Thoracic aorta (tissue), 2 donors: Measurements from ENCODE around the gene PPME1. TPM values are rescaled to one million over a fixed set of nuclear protein-coding genes. Genes with fewer than 3 reads are reported as not detected.

ENCODE experiments used
- ATAC-seq: fragments of 150-250 bp; one replicate; pipeline ENCODE4 v1.8.0; 2017; ENCODE audit warnings: low read depth; ENCODE audit not compliant: insufficient number of reproducible peaks, low FRiP score
- DNase-seq: peaks from one replicate; pipeline ENCODE4 v3.0.0-alpha.2; 2020; ENCODE audit warnings: low spot score
- H3K27ac ChIP-seq, 2 donors: fragments of 200-600 bp; sonication (generic); 1 replicate in 1 of 2; 2 replicates in 1 of 2; pipeline ENCODE4 v1.5.1; 2016; ENCODE audit warnings: mild to moderate bottlenecking in 2 of 2, moderate library complexity in 2 of 2
- H3K27me3 ChIP-seq: fragments of 200-600 bp; sonication (generic); replicated peaks from 2 replicates; pipeline ENCODE4 v1.6.0; 2016; ENCODE audit warnings: mild to moderate bottlenecking; ENCODE audit not compliant: insufficient read depth
- H3K36me3 ChIP-seq: fragments of 200-600 bp; sonication (generic); one replicate; pipeline ENCODE4 v1.5.1; 2016
- H3K4me1 ChIP-seq, 2 donors: fragments of 200-600 bp; sonication (generic); 1 replicate in 1 of 2; 2 replicates in 1 of 2; pipeline versions ENCODE4 v1.5.1 to v1.6.0; 2016; ENCODE audit warnings: low read depth in 2 of 2, mild to moderate bottlenecking in 1 of 2; ENCODE audit not compliant: control insufficient read depth in 1 of 2
- H3K4me3 ChIP-seq: fragments of 200-600 bp; sonication (generic); 2 replicates; pipeline ENCODE4 v1.5.1; 2016; ENCODE audit warnings: mild to moderate bottlenecking
- H3K9me3 ChIP-seq: fragments of 200-600 bp; sonication (generic); 2 replicates; pipeline ENCODE4 v1.5.1; 2016
- total RNA-seq, 2 donors: library from RNA; depleted of rRNA; stranded (reverse); fragments of >200 nt; gene quantifications; one replicate each; pipeline versions ENCODE4 v1.1.0 to v1.2.3, GENCODE V29; 2016
- TF ChIP-seq, protein P1 (sequence below): fragments of 200-600 bp; sonication (generic); IDR thresholded peaks from one replicate; pipeline ENCODE4 v1.5.1; 2019; ENCODE audit warnings: antibody characterized with exemption

PPME1 gene
- total RNA-seq, 2 donors from 2014 or later = 31.2 to 37.4 TPM

DNA sequence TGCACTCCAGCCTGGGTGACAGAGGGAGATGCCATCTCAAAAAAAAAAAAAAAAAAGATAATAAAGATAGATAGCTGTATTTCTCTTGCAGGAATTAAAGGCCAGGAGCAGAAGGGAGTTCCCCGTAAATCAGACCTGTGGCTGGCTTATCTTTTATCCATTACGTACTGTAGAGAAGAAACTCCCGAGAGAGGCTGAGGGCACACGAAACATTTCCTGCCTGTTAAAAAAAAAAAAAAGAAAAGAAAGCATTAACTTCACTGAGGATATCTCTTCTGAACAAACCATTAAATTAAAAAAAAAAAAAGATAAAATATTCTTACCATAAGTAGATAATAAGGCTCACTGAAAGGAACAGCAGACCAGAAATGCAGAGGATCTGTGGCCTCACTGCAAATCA is 117.8 kb downstream of the PPME1 start:
- H3K4me1 ChIP-seq = peaks cover 4 to 10% of the 10 kb centered on the region in 2 donors
- no peaks in the 10 kb centered on the region for H3K9me3 ChIP-seq
- no peaks in the 10 kb centered on the region for H3K36me3 ChIP-seq
- no peak overlapping the region for H3K27ac ChIP-seq
- DNase-seq (no peak), ATAC-seq (no peak)
- H3K27me3 ChIP-seq = no peaks in the 10 kb centered on the region
- H3K4me3 ChIP-seq = no peak overlapping the region
- TF ChIP-seq, protein P1, sequence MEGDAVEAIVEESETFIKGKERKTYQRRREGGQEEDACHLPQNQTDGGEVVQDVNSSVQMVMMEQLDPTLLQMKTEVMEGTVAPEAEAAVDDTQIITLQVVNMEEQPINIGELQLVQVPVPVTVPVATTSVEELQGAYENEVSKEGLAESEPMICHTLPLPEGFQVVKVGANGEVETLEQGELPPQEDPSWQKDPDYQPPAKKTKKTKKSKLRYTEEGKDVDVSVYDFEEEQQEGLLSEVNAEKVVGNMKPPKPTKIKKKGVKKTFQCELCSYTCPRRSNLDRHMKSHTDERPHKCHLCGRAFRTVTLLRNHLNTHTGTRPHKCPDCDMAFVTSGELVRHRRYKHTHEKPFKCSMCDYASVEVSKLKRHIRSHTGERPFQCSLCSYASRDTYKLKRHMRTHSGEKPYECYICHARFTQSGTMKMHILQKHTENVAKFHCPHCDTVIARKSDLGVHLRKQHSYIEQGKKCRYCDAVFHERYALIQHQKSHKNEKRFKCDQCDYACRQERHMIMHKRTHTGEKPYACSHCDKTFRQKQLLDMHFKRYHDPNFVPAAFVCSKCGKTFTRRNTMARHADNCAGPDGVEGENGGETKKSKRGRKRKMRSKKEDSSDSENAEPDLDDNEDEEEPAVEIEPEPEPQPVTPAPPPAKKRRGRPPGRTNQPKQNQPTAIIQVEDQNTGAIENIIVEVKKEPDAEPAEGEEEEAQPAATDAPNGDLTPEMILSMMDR = no peak

- Histone ChIP-seq H3K9me3 (no peaks in the 10 kb centered on the region), H3K27ac (no peak overlapping the region), H3K36me3 (no peaks in the 10 kb centered on the region), H3K27me3 (no peaks in the 10 kb centered on the region), H3K4me1 (no peaks in the 10 kb centered on the region), H3K4me3 (no peak overlapping the region)
- no peak for DNase-seq
- TF ChIP-seq, protein P1 = no peak
- no peak for ATAC-seq
Observed at GRCh38 chr11:74297484-74297883, 126.4 kb downstream of the PPME1 start.

GRCh38 chr11:74299015-74299414 is 127.9 kb downstream of the PPME1 start:
- DNase-seq = no peak
- Histone ChIP-seq H3K27ac (no peak overlapping the region), H3K27me3 (no peaks in the 10 kb centered on the region), H3K4me1 (no peaks in the 10 kb centered on the region), H3K9me3 (no peaks in the 10 kb centered on the region), H3K36me3 (no peaks in the 10 kb centered on the region), H3K4me3 (no peak overlapping the region)
- TF ChIP-seq, protein P1 = no peak
- no peak for ATAC-seq

Other genes with a start within 250 kb of the PPME1 start
- 1 to 10 TPM in 1 of 2 donors, not detected in 1; 1.8 TPM for gene DNAJB13, start 220.3 kb upstream of the PPME1 start, total RNA-seq
- gene UCP2, start 188.4 kb upstream of the PPME1 start, total RNA-seq = 10 to 100 TPM; 42.0 to 57.7 TPM
- gene UCP3, start 162.2 kb upstream of the PPME1 start, total RNA-seq = 10 to 100 TPM in 1 of 2 donors, under 1 TPM in 1; 0.14 to 13.9 TPM
- gene C2CD3, start 287 bp upstream of the PPME1 start, total RNA-seq = 10 to 100 TPM; 23.7 to 30.6 TPM
- gene P4HA3, start 140.4 kb downstream of the PPME1 start, total RNA-seq = 1 to 10 TPM; 4.4 to 5.7 TPM
- gene PGM2L1, start 227.1 kb downstream of the PPME1 start, total RNA-seq = 10 to 100 TPM in 1 of 2 donors, 1 to 10 TPM in 1; 8.9 to 12.4 TPM